GM18517 (cell line): ENCODE data around the gene KCNIP4.

Experiments used
- ATAC-seq: cut with Tn5 transposase; IDR thresholded peaks from one replicate; pipeline ENCODE4 v1.9.1; 2021; ENCODE audit warnings: mild to moderate bottlenecking, moderate library complexity; ENCODE audit not compliant: unreplicated experiment

KCNIP4 gene

DNA sequence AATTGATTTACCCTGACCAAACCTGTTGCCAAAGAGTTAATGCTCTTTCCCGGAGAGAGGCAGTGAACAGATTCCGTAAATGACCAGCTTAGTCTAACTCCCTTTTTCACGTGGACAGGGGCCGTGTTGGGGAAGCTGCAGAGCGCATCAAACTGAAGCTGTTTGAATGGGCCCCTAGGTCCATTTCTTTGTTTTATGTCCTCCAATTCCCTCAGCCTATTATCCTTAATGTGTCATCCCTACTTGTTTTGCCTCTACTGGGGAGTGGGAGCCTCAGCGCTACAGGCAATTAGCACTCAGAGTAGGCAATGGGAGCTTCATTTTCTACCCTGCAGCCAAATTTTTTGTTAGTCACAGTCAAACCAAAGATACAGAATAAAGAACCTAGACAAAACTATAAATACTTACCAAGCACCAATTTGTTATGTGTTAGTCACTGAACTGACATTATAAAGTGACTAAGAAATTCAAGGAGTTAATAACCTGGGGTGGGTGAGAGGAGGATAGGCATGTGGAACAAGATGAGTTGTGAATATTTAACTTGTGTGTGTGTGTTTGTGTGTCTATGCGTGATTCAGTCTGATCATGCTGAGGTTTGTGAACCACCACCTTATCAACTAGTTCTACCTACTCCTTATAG is 830.9 kb downstream of the KCNIP4 start:
- ATAC-seq = no peak

DNA sequence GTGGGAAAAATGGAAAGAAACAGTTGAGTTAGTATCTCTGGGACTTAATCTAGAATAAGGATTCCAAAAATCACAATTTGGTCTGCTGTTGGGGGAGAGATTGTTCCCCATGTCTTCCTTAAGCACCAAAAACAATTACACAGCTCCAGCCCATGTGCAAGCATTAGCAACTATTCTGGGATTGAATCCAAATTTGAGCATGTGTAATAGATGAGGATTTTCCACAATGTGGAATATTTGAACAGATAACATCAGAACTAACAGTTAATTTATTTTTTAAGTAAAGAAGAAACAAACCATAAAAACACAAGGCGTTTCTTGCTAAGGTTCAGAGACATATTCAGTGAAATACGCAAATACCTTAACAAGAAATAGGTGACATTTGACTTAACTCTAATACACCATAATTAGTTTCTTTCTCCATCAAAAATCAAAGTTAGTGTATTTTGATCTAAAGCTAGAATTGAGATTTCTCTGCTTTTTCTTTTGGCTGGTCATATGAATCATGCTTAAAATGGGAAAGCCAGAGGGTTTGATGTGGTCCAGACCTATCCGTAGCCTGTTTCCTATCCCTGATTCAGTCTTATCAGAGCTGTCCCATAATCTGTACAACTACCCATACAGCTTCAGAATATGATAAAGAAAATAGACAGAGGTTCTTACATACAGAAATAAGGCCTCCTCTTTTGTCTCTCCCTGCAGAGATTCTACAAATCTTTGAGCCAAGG is 834.9 kb downstream of the KCNIP4 start:
- no peak for ATAC-seq

DNA sequence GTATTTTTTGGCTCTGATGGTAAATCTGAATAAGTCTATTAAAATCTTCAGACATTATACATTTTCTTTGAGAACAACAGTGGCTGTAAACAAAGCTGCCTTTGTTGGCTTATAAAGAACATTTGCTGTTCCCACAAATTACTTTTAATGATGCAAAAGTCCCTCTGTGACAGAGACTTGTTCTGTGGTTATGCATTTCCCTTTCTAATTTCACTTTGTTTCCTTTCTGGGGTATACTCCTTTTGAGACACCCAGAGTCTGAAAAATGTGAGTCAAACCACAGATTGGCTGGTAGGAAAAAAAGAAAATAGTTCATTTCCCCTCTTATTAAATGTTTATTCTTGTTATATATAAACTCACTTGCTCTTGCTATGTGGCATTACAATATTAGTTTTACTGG is 845.9 kb downstream of the KCNIP4 start:
- ATAC-seq = no peak

DNA sequence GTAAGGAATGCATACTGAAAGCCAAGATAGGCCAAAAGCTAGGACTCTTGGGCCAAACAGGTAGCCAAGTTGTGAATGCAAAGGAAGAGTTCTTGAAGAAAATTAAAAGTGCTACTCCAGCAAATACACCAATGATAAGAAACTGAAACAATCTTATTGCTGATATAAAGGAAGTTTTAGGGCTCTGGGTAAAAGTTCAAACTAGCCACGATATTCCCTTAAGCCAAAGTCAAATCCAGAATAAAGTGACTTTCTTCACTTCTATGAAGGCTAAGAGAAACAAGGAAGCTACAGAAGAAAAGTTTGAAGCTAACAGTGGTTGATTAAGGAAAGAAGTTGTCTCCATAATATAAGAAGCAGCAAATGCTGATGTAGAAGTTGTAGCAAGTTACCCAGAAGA is 850.7 kb downstream of the KCNIP4 start:
- no peak for ATAC-seq

DNA sequence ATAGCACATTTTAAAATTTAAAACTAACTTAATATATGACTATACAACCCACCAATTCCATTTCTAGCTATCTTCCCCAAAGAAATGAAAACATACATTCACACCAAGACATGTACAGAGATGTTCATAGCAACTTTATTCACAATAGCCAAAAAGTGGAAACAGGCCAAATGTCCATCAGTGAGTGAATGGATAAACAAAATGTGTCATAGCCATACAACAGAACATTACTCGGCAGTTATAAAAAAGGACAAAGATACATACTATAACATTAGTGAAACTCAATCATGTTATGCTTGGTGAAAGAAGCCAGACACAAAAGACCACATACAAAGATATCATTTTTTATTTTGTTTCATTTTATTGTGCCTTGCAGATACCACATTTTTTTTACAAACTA is 851.5 kb downstream of the KCNIP4 start:
- no peak for ATAC-seq

DNA sequence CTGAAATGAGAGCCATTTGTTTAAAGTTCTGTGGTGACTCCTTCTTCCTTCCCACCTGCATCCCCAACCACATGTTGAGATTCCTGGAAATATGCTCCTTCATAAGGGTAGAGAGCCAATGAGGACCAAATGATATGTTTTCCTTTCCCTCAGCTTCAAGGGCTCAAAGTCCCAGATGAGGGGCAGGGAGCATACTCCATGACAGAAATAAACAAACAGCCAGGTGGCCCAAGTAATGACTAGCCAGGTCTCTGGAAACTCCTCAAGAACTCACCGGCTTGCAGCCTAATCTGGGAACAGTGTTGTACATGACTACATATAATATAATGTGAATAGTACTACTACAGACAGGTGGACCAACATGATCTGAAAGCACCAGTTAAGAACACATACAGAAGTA is 856.0 kb downstream of the KCNIP4 start:
- no peak for ATAC-seq

DNA sequence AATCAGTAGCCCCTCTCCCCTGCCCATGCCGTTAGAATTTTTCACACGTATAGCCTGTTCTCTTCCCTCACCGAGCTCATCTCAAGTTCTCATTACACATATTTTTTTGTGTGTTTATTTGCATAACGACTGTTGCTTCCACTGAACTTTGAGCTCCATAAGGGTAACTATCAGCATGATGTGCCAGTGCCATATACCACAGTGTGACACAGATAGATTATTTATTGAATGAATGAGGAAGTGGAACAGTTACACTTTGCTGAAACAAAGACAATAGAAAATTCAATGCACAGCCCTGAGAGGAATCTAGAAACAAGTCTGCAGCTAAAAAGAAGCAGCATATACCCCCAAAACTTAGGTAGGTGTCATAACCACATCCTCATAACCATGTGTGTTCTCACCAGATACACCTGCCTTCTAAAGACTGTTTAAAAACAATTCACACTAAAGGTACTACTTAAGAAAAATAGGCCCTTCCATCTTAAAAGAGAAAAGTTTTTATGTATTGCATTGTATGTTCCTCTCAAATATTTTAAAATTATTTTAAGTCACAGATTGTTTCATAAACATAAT is 858.4 kb downstream of the KCNIP4 start:
- ATAC-seq = no peak

DNA sequence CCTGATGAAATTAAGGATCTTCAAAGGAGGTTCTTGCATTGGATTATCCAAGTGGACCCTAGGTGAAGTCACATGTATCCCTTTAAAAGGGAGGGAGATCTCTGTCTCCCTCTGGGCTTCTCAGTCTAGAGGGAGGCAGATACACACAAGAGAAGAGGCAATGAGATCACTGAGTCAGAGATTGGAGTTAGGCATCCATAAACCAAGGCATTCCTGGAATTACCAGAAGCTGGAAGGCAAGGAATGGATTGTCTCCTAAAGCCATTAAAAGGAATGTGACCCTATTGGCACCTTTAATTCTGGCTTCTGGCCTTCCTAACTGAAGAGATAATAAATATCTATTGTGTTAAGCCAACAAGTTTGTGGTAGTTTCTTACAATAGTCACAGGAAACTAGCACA is 865.2 kb downstream of the KCNIP4 start:
- no peak for ATAC-seq

DNA sequence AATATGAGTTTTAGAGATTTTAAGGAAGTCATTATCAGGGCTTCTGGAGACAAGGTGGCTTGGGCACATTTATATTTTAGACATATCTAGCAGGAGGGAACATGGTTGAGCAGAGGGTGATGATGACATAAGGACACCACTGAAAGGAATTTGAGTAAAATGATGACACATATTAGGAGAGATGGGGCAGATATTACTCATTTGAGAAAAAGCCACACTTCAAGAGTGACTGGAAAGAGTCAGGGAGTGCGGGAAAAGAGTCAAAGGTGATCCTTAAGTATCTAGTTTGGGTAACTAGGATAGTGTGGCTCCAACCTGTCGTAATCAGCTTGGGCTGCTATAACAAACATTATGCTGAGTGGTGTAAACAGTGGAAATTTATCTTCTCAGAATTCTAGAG is 870.6 kb downstream of the KCNIP4 start:
- no peak for ATAC-seq

DNA sequence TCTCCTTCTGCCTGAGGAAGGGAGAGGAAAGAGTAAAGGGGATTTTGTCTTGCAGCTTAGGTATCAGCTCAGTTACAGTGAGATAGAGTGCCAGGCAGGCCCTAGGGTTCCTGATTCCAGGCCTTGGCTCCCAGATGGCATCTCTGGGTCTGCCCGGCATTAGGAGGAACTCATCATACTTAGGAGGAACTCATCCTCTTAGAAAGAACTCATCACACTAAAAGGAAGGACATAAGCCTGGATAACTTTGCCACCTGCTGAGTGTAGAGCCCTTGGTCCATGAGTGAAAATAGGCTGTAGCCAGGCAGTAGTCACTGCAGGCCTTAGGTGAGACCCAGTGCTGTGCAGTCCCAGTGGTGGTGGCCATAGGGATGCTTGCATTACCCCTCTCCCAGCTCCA is 881.2 kb downstream of the KCNIP4 start:
- ATAC-seq = no peak

DNA sequence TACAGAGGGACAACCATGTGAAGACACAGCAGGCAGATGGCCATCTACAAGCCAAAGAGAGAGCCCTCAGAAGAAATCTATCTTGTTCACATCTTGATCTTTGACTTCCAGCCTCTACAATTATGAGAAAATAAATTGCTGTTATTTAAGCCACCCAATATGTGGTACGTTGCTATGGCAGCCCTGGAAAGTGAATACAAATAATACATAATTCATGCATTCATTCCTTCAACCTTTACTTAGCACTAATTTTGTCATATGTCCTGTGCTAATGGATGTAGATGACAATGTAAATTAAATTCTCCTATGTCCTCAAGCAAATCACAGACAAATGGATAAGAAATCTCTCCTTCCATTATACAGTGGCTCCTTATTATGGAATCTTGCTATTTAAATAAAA is 886.7 kb downstream of the KCNIP4 start:
- ATAC-seq = no peak

DNA sequence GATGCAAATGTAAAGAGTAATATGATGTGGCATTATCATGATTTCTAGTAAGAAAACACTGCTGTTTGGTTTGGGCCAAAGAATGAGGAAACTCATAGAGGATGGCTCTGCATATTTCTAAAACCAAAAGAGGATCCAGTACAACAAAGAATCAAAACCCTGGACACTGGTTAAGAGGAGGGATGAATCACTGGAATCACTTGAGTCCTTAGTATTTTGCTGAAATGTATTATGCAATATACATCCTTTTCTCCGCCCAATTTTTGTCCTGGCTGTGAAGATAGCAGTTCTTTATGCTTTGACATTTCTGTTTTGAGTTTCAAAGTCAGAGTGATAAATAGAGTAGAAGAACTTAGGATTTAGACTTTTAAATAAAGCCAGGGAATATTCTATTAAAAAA is 902.4 kb downstream of the KCNIP4 start:
- no peak for ATAC-seq

DNA sequence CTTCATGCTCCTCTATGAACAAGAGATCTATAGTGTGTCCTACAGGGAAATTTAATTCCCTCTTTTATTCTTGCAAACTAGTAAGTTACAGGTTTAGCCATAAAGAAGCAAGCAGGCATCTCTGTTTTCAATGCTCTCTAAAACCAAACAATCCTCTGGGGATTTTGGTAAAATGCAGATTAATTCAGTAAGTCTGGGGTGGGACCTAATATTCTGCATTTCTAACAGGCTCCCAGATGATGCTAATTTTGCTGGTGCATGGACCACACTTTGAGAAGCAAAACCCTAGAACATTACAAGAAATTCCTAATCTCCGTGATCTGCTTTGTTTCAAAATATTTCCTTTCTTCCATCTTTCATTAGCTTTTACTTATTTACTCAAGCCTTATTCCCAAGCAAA is 903.5 kb downstream of the KCNIP4 start:
- ATAC-seq = no peak

DNA sequence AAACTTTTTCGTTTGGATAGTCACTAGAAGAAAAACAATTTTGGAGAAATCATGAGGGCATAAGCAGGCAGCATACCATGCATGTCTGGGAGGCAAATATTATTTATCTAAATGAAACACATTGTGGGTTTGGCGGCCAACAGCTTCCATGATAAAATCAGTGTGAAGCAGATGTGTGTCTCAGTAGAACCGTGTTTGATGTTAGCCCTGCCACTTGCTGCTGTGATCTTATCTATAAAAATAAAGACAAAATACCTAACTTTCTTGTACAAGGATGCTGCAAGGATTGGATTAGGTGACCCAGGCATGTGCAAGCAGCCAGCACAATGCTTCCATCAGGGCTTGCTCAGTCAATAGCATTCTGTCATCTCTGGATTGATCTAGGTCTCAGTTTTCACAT is 906.9 kb downstream of the KCNIP4 start:
- no peak for ATAC-seq

DNA sequence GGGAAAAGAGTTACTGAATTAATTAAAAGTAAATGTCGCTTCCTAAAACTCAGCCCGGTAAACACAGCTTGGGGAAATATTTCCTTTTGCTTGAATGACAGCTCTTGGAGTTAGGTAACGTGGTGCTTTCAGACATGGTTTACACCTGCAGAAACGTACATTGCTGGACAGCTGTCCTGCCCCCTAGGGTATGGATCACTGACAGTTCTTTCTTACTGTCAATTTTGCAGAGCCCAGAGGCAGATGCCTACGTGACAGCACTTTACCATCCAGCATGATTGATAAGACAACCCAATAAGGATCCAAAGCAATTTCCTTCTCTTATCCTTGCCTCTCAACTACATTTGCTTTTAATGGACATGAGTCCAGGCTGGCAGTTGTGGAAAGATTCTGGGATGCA is 913.8 kb downstream of the KCNIP4 start:
- ATAC-seq = no peak

DNA sequence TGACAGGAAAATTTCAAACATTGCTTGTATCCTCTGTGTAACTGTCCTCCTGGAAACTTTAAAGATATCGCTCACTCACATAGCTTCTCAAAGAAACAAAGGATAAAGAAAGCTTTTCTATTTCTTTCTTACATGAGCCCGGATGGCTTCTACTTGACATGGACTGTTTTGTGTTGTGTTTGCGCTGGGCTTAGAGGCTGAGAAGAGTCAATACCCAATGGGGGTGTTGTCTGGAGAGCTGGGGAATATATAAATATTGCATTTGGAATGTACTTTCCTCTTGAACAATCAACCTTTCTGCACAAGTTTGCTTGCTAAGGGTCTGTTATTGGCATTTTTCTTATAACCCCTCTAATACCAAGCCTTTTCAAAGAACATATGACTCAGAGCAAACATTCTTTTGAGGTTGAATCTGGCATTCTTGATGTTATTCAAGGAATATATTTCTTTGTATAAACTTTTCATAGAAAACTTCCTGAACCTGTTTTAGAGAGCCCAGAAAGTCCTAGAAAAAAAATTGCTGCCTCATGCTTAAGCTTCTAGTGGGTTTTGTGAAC is 916.4 kb downstream of the KCNIP4 start:
- ATAC-seq = no peak

DNA sequence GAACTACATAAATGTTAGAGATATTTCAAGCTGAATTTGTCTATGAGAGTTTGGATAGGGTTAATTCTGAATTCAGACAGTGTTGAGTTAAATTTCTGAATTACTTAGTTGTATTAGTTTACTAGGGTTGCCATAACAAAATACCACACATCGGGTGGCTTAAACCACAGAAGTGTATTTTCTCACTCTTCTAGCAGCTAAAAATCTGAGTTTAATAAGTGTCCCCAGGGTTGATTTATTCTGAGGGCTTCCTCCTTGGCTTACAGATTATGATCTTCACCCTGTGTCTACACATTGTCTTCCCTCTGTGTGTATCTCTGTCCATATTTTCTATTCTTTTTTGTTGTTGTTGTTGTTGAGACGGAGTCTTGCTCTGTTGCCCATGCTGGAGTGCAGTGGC is 929.8 kb downstream of the KCNIP4 start:
- no peak for ATAC-seq

DNA sequence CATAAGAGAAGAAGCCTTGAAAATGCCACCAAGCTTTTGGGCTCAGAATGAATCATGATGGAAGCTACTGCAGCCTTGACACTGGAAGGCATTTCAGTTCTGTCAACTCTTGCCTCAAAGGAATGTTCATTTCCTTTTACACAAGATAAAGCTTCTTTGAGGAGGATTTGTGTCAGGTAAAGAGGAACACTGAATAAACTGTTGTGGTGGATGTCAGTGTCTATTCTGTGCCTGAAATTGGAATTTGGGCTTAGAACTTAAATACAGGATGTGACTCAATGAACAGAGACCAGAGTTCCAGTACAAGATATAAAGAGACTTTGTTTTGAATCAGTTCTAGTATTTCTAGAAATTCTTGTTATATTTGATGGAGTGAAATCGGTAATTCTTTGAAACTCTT is 935.1 kb downstream of the KCNIP4 start:
- no peak for ATAC-seq

DNA sequence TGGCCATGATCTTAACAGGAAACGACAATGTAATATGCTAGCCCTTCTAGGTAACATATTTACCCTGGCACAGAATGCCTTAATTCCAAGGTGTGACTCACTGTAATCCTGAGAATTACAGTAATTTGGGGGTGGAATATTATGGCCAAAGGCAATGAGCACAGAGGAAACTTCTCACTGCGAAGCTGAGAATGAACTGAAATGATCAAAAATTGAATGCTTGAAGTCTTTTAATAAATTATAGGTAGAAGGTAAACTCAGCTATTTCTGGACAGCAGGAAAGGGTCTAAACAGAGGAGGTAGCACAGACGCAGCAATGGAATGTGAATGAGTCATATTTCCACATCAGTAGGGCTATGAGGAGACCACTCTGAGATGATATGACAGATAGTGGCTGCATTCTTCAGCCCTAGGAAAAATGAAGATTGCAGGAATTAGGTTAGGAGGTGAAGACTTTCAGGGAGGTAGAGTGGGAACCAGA is 935.7 kb downstream of the KCNIP4 start:
- ATAC-seq = no peak

DNA sequence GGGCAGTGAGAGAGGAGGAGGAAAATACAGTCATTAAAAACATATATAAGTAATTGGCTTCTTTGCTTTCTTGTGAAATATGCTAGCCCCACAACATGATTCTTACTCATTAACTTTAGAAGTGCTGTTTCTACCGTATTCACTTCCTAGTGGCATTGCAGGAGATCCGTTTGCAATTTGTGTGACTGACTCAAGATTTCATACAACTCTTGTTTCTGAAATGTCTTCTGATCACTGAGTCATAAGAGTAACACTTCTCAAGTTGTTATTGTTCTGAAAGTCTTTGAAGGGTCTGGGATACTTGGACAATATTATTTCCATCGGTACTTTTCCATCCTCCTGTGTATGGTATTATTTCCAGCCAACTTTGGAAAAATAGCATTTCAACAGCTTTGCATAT is 937.5 kb downstream of the KCNIP4 start:
- ATAC-seq = no peak

DNA sequence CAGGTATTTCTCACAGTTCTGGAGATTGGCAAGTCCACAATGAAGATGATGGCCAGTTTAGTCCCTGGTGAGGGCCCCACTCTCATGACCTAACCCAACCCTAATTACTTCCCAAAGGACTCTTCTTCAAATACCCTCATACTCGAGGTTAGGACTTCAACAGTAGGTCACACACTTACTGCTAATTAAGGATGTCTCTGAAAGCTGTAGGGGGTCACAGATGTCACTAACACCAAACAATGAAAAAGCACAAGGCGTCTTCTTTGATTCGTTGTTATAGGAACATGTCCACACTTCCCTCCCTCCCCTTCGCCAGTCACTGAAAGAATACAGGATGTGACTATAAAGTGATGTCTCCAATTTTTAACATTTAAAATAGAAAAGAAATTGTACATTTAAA is 938.6 kb downstream of the KCNIP4 start:
- ATAC-seq = no peak

DNA sequence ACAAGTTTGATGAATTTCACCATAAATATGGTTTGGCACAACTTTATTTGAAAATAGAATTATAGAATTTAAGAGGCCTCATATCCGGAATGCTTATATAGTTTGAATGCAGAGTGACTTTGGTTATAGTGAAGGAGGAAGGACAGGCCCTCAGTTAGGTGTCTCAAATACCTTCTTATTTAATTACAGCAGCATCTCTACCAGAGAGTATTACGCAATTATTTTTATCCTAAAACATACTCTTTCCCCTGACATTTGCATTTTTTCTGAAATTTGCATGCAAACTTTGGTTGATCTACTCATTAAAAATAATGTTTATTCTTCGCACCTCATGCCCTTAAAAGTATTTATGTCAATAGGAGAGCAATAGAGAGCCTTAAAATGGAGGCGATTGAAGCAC is 942.9 kb downstream of the KCNIP4 start:
- no peak for ATAC-seq
